GM12872 (cell line): ENCODE measurements around the gene SMAD3.

Experiments
- TF ChIP-seq, protein P1 (sequence below): IDR thresholded peaks from 3 replicates; pipeline ENCODE4 v1.5.1; 2011; ENCODE audit warnings: low read depth, mild to moderate bottlenecking, low read length, moderate library complexity; ENCODE audit not compliant: insufficient read depth

SMAD3 gene

GRCh38 chr15:67091071-67091979, 25.9 kb downstream of the SMAD3 start:
- TF ChIP-seq, protein P1, sequence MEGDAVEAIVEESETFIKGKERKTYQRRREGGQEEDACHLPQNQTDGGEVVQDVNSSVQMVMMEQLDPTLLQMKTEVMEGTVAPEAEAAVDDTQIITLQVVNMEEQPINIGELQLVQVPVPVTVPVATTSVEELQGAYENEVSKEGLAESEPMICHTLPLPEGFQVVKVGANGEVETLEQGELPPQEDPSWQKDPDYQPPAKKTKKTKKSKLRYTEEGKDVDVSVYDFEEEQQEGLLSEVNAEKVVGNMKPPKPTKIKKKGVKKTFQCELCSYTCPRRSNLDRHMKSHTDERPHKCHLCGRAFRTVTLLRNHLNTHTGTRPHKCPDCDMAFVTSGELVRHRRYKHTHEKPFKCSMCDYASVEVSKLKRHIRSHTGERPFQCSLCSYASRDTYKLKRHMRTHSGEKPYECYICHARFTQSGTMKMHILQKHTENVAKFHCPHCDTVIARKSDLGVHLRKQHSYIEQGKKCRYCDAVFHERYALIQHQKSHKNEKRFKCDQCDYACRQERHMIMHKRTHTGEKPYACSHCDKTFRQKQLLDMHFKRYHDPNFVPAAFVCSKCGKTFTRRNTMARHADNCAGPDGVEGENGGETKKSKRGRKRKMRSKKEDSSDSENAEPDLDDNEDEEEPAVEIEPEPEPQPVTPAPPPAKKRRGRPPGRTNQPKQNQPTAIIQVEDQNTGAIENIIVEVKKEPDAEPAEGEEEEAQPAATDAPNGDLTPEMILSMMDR: no peak

GRCh38 chr15:67091980-67092677, 26.7 kb downstream of the SMAD3 start:
- TF ChIP-seq, protein P1: no peak

DNA sequence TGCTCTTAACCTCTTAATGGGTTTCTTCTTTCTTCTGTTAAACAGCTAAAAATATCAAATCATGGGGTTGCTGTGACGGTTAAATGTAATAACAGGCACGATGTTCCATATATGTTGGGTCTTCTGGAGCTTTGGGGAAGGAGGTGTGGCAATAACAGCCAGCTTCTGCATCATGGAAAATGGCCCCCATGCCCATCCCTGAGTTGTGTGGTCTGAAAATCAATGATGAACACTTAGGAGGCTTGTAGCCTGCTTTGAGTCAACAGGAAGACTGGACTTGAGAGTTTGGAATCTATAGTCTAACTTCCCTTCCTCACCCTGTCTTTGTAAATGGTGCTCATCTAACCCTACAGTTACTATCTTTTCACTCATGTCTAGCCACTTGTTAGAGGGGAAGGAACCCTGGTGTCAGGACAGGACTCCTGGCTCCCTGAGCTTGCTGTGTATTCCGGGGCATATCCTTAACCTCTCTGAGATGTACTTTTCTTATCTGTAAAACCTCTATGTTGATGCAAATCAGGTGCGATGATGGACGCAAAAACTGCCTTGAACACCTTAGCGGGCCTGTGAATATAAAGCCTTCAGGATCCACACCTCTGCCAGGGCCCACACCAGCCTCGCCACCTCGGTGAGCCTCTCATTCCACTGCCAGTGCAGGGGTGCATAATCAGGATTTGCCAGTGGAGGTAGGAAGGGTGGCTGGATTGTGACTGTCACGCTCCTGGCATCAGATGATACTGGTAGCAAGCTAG, 27.5 kb downstream of the SMAD3 start:
- TF ChIP-seq, protein P1: no peak

DNA sequence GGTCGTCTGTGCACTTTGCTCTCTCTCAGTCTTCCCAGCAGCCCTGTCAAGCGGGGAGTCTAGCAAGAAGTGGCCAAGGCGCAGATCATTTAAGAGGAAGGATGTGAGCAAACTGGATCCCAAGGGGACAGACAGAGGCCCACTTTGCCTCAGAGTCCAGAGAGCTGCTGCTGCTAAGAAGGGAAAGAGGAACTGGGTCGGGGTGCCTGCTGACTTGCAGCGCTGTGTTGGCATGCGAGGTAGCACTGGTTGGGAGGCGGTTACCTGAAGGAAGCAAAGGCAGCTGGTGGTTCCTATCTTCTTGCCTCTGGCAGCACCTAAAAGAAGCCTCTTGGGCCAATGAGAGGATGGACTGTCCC, 28.1 kb downstream of the SMAD3 start:
- TF ChIP-seq, protein P1: no peak

- TF ChIP-seq, protein P1: no peak
These were observed 28.8 kb downstream of the SMAD3 start for GRCh38 chr15:67094001-67094826.

- TF ChIP-seq, protein P1: no peak
These were observed 30.5 kb downstream of the SMAD3 start for GRCh38 chr15:67095912-67096311.
